Measurements from ENCODE around the gene PCBP3. TPM values are rescaled to one million over a fixed set of nuclear protein-coding genes. Genes with fewer than 3 reads are reported as not detected.

The PCBP3 gene
- total and polyA plus RNA-seq, 2 of the 13 experiments (the other 11 are each of a cell fraction or from before 2014, with no cell fraction given) = not detected

DNA sequence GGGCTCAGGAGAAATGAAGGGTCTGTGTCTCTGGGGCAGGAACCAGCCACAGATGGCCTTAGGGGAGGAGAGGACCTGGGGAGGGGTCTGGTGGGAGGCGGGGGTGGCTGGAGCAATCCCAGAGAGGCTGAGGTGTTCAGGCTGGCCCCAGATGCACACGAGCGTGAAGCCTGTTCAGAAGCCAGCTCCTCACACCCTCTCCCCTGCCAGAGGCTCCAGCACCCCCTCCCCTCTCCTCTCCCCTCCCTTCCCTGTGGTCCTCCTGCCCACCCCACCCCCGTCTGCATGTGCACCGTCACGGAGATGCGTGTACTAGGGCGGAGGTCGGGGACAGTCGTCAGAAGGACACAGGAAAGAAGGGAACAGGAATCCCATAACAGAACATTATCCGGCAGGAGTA, 223.0 kb downstream of the PCBP3 start:
- Histone ChIP-seq H4K20me1 (ENCODE audit: insufficient read depth, low read length) (no peaks in the 10 kb centered on the region), H3K4me1 (ENCODE audit: insufficient read depth, low read length) (no peaks in the 10 kb centered on the region), H3K27me3 (ENCODE audit: control insufficient read depth in 1 of 2, insufficient read depth in 2 of 2, low read length in 2 of 2) (peaks cover 14 to 87% of the 10 kb centered on the region in 2 experiments), H3K36me3 (replicated peaks in 1 of 2; ENCODE audit: control insufficient read depth in 1 of 2, insufficient read depth in 2 of 2, low read length in 2 of 2) (no peaks in the 10 kb centered on the region), H3K9me3 (ENCODE audit: low read length) (no peaks in the 10 kb centered on the region), H3K79me2 (ENCODE audit: insufficient read depth, low read length) (no peaks in the 10 kb centered on the region), H3K9ac (ENCODE audit: insufficient read depth, low read depth, low read length) (no peak overlapping the region), H2AFZ (ENCODE audit: low read length) (no peak overlapping the region), H3K27ac (ENCODE audit: extremely low read length, insufficient read depth, low read length) (no peak overlapping the region), H3K4me2 (ENCODE audit: low read depth, low read length) (no peak overlapping the region), H3K4me3 (replicated peaks in 1 of 3; ENCODE audit: insufficient read depth in 1 of 3, low read depth in 2 of 3, low read length in 3 of 3) (no peak overlapping the region)
- in situ Hi-C loops (cut with HindIII; ENCODE audit: extremely low pct_ligation_motif_present, low pct_unique_long_range_greater_than_20kb) = no loop called here
- CTCF ChIA-PET (ENCODE audit: low intra/inter-chr PET ratio, low total read pairs) = no interaction called here
- no peak for FAIRE-seq
- ATAC-seq = no peak
- intact Hi-C loops (cut with micrococcal nuclease; ENCODE audit: unreplicated experiment) = no loop called here
- DNase-seq (ENCODE audit: low spot score) = no peak
- POLR2A ChIA-PET = no interaction called here
- WGBS (ENCODE audit: low lambda C conversion rate) = 17% methylated on average over 9 of the region's 11 CpGs
- no TSS peak for BruUV-seq (replicated peaks)
- no peak for TF ChIP-seq HHEX (CRISPR knock-in tag; IDR thresholded peaks at IDR 0.05)
- TF ChIP-seq HOXA7 (CRISPR knock-in tag; IDR thresholded peaks at IDR 0.05) = no peak
- no peak for TF ChIP-seq REST (IDR thresholded peaks at IDR 0.05; ENCODE audit: borderline replicate concordance in 1 of 2, low read depth in 1 of 2, low read length in 2 of 2)
- no peak for TF ChIP-seq ZZZ3 (CRISPR knock-in tag; IDR thresholded peaks at IDR 0.05; ENCODE audit: borderline replicate concordance)
- no peak for TF ChIP-seq ELF4 (CRISPR knock-in tag; IDR thresholded peaks at IDR 0.05; ENCODE audit: borderline replicate concordance)
- TF ChIP-seq CAMTA2 (CRISPR knock-in tag; IDR thresholded peaks at IDR 0.05; ENCODE audit: borderline replicate concordance) = no peak
- TF ChIP-seq SSRP1 (CRISPR knock-in tag; IDR thresholded peaks at IDR 0.05) = no peak
- no peak for TF ChIP-seq ZNF644 (CRISPR knock-in tag; IDR thresholded peaks at IDR 0.05; ENCODE audit: low read depth)
- TF ChIP-seq, protein P1, sequence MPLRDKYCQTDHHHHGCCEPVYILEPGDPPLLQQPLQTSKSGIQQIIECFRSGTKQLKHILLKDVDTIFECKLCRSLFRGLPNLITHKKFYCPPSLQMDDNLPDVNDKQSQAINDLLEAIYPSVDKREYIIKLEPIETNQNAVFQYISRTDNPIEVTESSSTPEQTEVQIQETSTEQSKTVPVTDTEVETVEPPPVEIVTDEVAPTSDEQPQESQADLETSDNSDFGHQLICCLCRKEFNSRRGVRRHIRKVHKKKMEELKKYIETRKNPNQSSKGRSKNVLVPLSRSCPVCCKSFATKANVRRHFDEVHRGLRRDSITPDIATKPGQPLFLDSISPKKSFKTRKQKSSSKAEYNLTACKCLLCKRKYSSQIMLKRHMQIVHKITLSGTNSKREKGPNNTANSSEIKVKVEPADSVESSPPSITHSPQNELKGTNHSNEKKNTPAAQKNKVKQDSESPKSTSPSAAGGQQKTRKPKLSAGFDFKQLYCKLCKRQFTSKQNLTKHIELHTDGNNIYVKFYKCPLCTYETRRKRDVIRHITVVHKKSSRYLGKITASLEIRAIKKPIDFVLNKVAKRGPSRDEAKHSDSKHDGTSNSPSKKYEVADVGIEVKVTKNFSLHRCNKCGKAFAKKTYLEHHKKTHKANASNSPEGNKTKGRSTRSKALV (CRISPR knock-in tag; IDR thresholded peaks at IDR 0.05) = no peak
- TF ChIP-seq PRDM4 (CRISPR knock-in tag; IDR thresholded peaks at IDR 0.05; ENCODE audit: borderline replicate concordance) = no peak
- no peak for TF ChIP-seq WIZ (CRISPR knock-in tag; IDR thresholded peaks at IDR 0.05)
- TF ChIP-seq, protein P2, sequence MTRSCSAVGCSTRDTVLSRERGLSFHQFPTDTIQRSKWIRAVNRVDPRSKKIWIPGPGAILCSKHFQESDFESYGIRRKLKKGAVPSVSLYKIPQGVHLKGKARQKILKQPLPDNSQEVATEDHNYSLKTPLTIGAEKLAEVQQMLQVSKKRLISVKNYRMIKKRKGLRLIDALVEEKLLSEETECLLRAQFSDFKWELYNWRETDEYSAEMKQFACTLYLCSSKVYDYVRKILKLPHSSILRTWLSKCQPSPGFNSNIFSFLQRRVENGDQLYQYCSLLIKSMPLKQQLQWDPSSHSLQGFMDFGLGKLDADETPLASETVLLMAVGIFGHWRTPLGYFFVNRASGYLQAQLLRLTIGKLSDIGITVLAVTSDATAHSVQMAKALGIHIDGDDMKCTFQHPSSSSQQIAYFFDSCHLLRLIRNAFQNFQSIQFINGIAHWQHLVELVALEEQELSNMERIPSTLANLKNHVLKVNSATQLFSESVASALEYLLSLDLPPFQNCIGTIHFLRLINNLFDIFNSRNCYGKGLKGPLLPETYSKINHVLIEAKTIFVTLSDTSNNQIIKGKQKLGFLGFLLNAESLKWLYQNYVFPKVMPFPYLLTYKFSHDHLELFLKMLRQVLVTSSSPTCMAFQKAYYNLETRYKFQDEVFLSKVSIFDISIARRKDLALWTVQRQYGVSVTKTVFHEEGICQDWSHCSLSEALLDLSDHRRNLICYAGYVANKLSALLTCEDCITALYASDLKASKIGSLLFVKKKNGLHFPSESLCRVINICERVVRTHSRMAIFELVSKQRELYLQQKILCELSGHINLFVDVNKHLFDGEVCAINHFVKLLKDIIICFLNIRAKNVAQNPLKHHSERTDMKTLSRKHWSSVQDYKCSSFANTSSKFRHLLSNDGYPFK (CRISPR knock-in tag; IDR thresholded peaks at IDR 0.05; ENCODE audit: borderline replicate concordance) = no peak
- no peak for TF ChIP-seq TGIF2 (CRISPR knock-in tag; IDR thresholded peaks at IDR 0.05)

Measured in HepG2 (cell line).